HEK293 (cell line): ENCODE measurements around the gene MAFF.

Experiments used
- CTCF ChIA-PET: fragments of 350-600 bp; formaldehyde crosslinking; extraction: SDS; loops from one replicate; lab custom pipeline; 2021; ENCODE audit warnings: antibody characterized with exemption; lab: Yijun Ruan, JAX
- POLR2A ChIA-PET: fragments of 300-600 bp; formaldehyde crosslinking; extraction: SDS; loops from one replicate; lab custom pipeline; 2020; ENCODE audit warnings: antibody characterized with exemption, inconsistent platforms; lab: Yijun Ruan, JAX
- H3K27ac ChIP-seq: fragments of 200-500 bp; sonication (Bioruptor generic); 2 replicates; pipeline ENCODE4 v1.5.1; 2014; ENCODE audit warnings: low read depth, low read length, control low read depth, inconsistent platforms; ENCODE audit errors: extremely low read depth
- H3K36me3 ChIP-seq, 2 experiments: fragments of 200-500 bp in 1 of 2; sonication (Bioruptor generic) in 1 of 2; 1 replicate in 1 of 2; 2 replicates in 1 of 2; pipeline ENCODE4 v1.5.1; 2014 to 2017; ENCODE audit warnings: inconsistent platforms in 2 of 2, low read length in 2 of 2; ENCODE audit not compliant: control insufficient read depth in 2 of 2, insufficient read depth in 1 of 2
- H3K4me1 ChIP-seq: fragments of 200-500 bp; sonication (Bioruptor generic); 2 replicates; pipeline ENCODE4 v1.5.1; 2014; ENCODE audit warnings: mild to moderate bottlenecking, low read length, inconsistent platforms; ENCODE audit not compliant: control insufficient read depth, insufficient read depth
- H3K4me3 ChIP-seq: 2 replicates; pipeline ENCODE4 v1.5.1; 2011; ENCODE audit warnings: low read depth, mild to moderate bottlenecking, control low read depth, low read length, moderate library complexity
- H3K9me3 ChIP-seq: fragments of 200-500 bp; sonication (Bioruptor generic); 2 replicates; pipeline ENCODE4 v1.5.1; 2014; ENCODE audit warnings: low read depth, low read length, inconsistent platforms; ENCODE audit not compliant: control insufficient read depth, insufficient read depth
- BCL11A ChIP-seq: fragments of 450-650 bp; formaldehyde crosslinking; IDR thresholded peaks from 2 replicates; pipeline ENCODE4 v1.5.1; 2016; ENCODE audit warnings: low read depth, missing biosample characterization, missing genetic modification characterization
- BCL6B ChIP-seq: fragments of 450-650 bp; formaldehyde crosslinking; IDR thresholded peaks from 2 replicates; pipeline ENCODE4 v1.5.1; 2017; ENCODE audit warnings: missing biosample characterization, missing genetic modification characterization
- GLI4 ChIP-seq: fragments of 450-650 bp; formaldehyde crosslinking; IDR thresholded peaks from 2 replicates; pipeline ENCODE4 v1.5.1; 2016; ENCODE audit warnings: missing biosample characterization, missing genetic modification characterization
- GLIS1 ChIP-seq: fragments of 450-650 bp; formaldehyde crosslinking; IDR thresholded peaks from 2 replicates; pipeline ENCODE4 v1.5.1; 2016; ENCODE audit warnings: missing biosample characterization, missing genetic modification characterization
- GLIS2 ChIP-seq: fragments of 450-650 bp; formaldehyde crosslinking; IDR thresholded peaks from 2 replicates; pipeline ENCODE4 v1.5.1; 2016; ENCODE audit warnings: missing biosample characterization, missing genetic modification characterization
- HOXA7 ChIP-seq: sonication (generic); formaldehyde crosslinking; IDR thresholded peaks from 2 replicates; pipeline ENCODE4 v1.8.1; 2022; ENCODE audit warnings: missing genetic modification reagents, borderline replicate concordance
- IKZF3 ChIP-seq: fragments of 450-650 bp; IDR thresholded peaks from 2 replicates; pipeline ENCODE4 v1.5.0; 2018; ENCODE audit warnings: missing biosample characterization, mild to moderate bottlenecking, missing genetic modification characterization, moderate library complexity
- MEIS1 ChIP-seq: sonication (generic); formaldehyde crosslinking; IDR thresholded peaks from 2 replicates; pipeline ENCODE4 v1.8.1; 2022; ENCODE audit warnings: missing genetic modification reagents, mild to moderate bottlenecking, borderline replicate concordance
- ZBTB7A ChIP-seq: fragments of 450-650 bp; formaldehyde crosslinking; IDR thresholded peaks from 2 replicates; pipeline ENCODE4 v1.5.1; 2016; ENCODE audit warnings: low read depth, missing biosample characterization, missing genetic modification characterization
- ZEB2 ChIP-seq: fragments of 450-650 bp; formaldehyde crosslinking; IDR thresholded peaks from 2 replicates; pipeline ENCODE4 v1.5.1; 2016; ENCODE audit warnings: missing biosample characterization, missing genetic modification characterization
- ZFHX2 ChIP-seq: fragments of 450-650 bp; formaldehyde crosslinking; conservative IDR thresholded peaks from 2 replicates; pipeline ENCODE4 v1.5.1; 2016; ENCODE audit warnings: missing biosample characterization, missing genetic modification characterization
- ZNF157 ChIP-seq: fragments of 450-650 bp; formaldehyde crosslinking; IDR thresholded peaks from 2 replicates; pipeline ENCODE4 v1.5.1; 2016; ENCODE audit warnings: missing biosample characterization, missing genetic modification characterization
- ZNF266 ChIP-seq: fragments of 450-650 bp; formaldehyde crosslinking; IDR thresholded peaks from 2 replicates; pipeline ENCODE4 v1.5.1; 2016; ENCODE audit warnings: missing biosample characterization, missing genetic modification characterization, low read depth
- ZNF311 ChIP-seq: fragments of 450-650 bp; formaldehyde crosslinking; IDR thresholded peaks from 2 replicates; pipeline ENCODE4 v1.5.1; 2017; ENCODE audit warnings: missing biosample characterization, missing genetic modification characterization, borderline replicate concordance
- ZNF324 ChIP-seq: fragments of 450-650 bp; formaldehyde crosslinking; IDR thresholded peaks from 2 replicates; pipeline ENCODE4 v1.5.1; 2016; ENCODE audit warnings: missing biosample characterization, missing genetic modification characterization
- ZNF433 ChIP-seq: fragments of 450-650 bp; formaldehyde crosslinking; IDR thresholded peaks from 2 replicates; pipeline ENCODE4 v1.5.1; 2016; ENCODE audit warnings: missing biosample characterization, missing genetic modification characterization, low read depth
- ZNF48 ChIP-seq: fragments of 450-650 bp; formaldehyde crosslinking; IDR thresholded peaks from 2 replicates; pipeline ENCODE4 v1.5.1; 2016; ENCODE audit warnings: missing biosample characterization, missing genetic modification characterization
- ZNF596 ChIP-seq: fragments of 450-650 bp; IDR thresholded peaks from 2 replicates; pipeline ENCODE4 v1.5.0; 2018; ENCODE audit warnings: missing biosample characterization, mild to moderate bottlenecking, missing genetic modification characterization, moderate library complexity
- ZNF624 ChIP-seq: fragments of 450-650 bp; formaldehyde crosslinking; IDR thresholded peaks from 2 replicates; pipeline ENCODE4 v1.5.1; 2017; ENCODE audit warnings: missing biosample characterization, missing genetic modification characterization
- ZNF654 ChIP-seq: fragments of 450-650 bp; formaldehyde crosslinking; IDR thresholded peaks from 2 replicates; pipeline ENCODE4 v1.5.1; 2016; ENCODE audit warnings: low read depth, missing biosample characterization, missing genetic modification characterization
- ZNF660 ChIP-seq: fragments of 450-650 bp; IDR thresholded peaks from 2 replicates; pipeline ENCODE4 v1.5.1; 2018; ENCODE audit warnings: missing biosample characterization, mild to moderate bottlenecking, missing genetic modification characterization
- ZNF677 ChIP-seq: fragments of 450-650 bp; IDR thresholded peaks from 2 replicates; pipeline ENCODE4 v1.5.0; 2018; ENCODE audit warnings: missing biosample characterization, mild to moderate bottlenecking, missing genetic modification characterization, moderate library complexity
- ZNF777 ChIP-seq: fragments of 450-650 bp; formaldehyde crosslinking; IDR thresholded peaks from 2 replicates; pipeline ENCODE4 v1.5.1; 2017; ENCODE audit warnings: missing biosample characterization, missing genetic modification characterization, borderline replicate concordance
- ZNF791 ChIP-seq: fragments of 450-650 bp; formaldehyde crosslinking; IDR thresholded peaks from 2 replicates; pipeline ENCODE4 v1.5.1; 2016; ENCODE audit warnings: missing biosample characterization, missing genetic modification characterization
- ZSCAN23 ChIP-seq: fragments of 450-650 bp; formaldehyde crosslinking; IDR thresholded peaks from 2 replicates; pipeline ENCODE4 v1.5.1; 2016; ENCODE audit warnings: missing biosample characterization, missing genetic modification characterization
- TF ChIP-seq, protein P1 (sequence below): fragments of 450-650 bp; formaldehyde crosslinking; IDR thresholded peaks from 2 replicates; pipeline ENCODE4 v1.5.1; 2016; ENCODE audit warnings: missing biosample characterization, missing genetic modification characterization, borderline replicate concordance
- TF ChIP-seq, protein P2 (sequence below): fragments of 450-650 bp; formaldehyde crosslinking; conservative IDR thresholded peaks from 2 replicates; pipeline ENCODE4 v1.5.1; 2016; ENCODE audit warnings: low read depth, missing biosample characterization, missing genetic modification characterization
- TF ChIP-seq, protein P3 (sequence below): fragments of 450-650 bp; formaldehyde crosslinking; IDR thresholded peaks from 2 replicates; pipeline ENCODE4 v1.5.1; 2016; ENCODE audit warnings: missing biosample characterization, missing genetic modification characterization

Gene MAFF

DNA sequence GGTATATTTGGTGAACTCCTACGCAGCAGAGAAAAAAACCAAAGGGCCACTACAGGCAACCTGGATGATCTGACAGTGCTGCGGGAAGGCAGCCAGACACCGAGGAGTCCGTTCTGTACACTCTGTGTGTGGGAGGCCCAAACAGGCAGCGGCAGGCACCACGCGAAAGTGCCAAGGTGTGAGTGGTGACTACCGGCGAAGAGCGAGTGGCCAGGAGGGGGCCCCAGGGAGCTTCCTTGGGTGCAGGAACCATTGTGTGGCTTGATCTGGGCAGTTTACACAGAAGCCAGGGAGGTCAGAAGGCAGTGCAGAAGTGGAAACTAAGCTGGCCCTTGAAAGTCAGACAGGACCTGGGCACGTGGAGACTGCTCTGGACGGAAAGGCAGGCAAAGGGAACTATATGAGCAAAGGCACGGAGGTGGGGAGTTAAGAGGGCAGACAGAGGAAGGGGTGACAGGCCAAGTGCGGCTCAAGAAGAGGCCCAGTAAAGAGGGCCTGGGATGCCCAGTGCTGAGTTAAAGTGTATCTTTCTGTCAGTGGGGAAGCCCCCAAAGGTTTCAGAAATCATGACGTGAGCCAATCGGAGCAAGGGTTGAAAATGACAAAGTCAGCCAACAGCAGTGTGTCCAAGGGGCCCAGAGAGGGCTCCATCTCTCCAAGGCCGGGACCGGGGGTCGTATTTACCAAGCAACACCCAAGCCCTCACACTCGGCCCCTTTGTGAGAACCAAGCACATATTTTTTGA lies 60.4 kb downstream of the MAFF start:
- H3K4me1 ChIP-seq = peaks cover 9% of the 10 kb centered on the region
- no peak overlapping the region for H3K4me3 ChIP-seq
- H3K36me3 ChIP-seq = peaks cover 0 to 25% of the 10 kb centered on the region in 2 experiments; a peak in 2 of 3 replicates
- no peak overlapping the region for H3K27ac ChIP-seq
- H3K9me3 ChIP-seq = no peaks in the 10 kb centered on the region
- POLR2A ChIA-PET = no interaction called here
- CTCF ChIA-PET = interaction anchor here (0.6 to 1.6 kb wide), 7 partner anchors 9 to 310 kb away, joined by 3 to 5 read pairs (median 3); no protein-coding TSS in a partner anchor
- no peak for TF ChIP-seq ZNF266
- TF ChIP-seq ZNF777 (tag by site-specific recombination) = no peak
- TF ChIP-seq GLIS1 = peak; percentile 25; the same call in 1 of the 2 replicates
- TF ChIP-seq ZNF324 (tag by site-specific recombination) = no peak
- TF ChIP-seq, protein P1, sequence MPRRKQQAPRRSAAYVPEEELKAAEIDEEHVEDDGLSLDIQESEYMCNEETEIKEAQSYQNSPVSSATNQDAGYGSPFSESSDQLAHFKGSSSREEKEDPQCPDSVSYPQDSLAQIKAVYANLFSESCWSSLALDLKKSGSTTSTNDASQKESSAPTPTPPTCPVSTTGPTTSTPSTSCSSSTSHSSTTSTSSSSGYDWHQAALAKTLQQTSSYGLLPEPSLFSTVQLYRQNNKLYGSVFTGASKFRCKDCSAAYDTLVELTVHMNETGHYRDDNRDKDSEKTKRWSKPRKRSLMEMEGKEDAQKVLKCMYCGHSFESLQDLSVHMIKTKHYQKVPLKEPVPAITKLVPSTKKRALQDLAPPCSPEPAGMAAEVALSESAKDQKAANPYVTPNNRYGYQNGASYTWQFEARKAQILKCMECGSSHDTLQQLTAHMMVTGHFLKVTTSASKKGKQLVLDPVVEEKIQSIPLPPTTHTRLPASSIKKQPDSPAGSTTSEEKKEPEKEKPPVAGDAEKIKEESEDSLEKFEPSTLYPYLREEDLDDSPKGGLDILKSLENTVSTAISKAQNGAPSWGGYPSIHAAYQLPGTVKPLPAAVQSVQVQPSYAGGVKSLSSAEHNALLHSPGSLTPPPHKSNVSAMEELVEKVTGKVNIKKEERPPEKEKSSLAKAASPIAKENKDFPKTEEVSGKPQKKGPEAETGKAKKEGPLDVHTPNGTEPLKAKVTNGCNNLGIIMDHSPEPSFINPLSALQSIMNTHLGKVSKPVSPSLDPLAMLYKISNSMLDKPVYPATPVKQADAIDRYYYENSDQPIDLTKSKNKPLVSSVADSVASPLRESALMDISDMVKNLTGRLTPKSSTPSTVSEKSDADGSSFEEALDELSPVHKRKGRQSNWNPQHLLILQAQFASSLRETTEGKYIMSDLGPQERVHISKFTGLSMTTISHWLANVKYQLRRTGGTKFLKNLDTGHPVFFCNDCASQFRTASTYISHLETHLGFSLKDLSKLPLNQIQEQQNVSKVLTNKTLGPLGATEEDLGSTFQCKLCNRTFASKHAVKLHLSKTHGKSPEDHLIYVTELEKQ (tag by site-specific recombination) = no peak
- TF ChIP-seq ZNF624 (tag by site-specific recombination) = no peak
- TF ChIP-seq, protein P2, sequence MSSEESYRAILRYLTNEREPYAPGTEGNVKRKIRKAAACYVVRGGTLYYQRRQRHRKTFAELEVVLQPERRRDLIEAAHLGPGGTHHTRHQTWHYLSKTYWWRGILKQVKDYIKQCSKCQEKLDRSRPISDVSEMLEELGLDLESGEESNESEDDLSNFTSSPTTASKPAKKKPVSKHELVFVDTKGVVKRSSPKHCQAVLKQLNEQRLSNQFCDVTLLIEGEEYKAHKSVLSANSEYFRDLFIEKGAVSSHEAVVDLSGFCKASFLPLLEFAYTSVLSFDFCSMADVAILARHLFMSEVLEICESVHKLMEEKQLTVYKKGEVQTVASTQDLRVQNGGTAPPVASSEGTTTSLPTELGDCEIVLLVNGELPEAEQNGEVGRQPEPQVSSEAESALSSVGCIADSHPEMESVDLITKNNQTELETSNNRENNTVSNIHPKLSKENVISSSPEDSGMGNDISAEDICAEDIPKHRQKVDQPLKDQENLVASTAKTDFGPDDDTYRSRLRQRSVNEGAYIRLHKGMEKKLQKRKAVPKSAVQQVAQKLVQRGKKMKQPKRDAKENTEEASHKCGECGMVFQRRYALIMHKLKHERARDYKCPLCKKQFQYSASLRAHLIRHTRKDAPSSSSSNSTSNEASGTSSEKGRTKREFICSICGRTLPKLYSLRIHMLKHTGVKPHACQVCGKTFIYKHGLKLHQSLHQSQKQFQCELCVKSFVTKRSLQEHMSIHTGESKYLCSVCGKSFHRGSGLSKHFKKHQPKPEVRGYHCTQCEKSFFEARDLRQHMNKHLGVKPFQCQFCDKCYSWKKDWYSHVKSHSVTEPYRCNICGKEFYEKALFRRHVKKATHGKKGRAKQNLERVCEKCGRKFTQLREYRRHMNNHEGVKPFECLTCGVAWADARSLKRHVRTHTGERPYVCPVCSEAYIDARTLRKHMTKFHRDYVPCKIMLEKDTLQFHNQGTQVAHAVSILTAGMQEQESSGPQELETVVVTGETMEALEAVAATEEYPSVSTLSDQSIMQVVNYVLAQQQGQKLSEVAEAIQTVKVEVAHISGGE (tag by site-specific recombination) = no peak
- TF ChIP-seq GLI4 = no peak
- TF ChIP-seq, protein P3, sequence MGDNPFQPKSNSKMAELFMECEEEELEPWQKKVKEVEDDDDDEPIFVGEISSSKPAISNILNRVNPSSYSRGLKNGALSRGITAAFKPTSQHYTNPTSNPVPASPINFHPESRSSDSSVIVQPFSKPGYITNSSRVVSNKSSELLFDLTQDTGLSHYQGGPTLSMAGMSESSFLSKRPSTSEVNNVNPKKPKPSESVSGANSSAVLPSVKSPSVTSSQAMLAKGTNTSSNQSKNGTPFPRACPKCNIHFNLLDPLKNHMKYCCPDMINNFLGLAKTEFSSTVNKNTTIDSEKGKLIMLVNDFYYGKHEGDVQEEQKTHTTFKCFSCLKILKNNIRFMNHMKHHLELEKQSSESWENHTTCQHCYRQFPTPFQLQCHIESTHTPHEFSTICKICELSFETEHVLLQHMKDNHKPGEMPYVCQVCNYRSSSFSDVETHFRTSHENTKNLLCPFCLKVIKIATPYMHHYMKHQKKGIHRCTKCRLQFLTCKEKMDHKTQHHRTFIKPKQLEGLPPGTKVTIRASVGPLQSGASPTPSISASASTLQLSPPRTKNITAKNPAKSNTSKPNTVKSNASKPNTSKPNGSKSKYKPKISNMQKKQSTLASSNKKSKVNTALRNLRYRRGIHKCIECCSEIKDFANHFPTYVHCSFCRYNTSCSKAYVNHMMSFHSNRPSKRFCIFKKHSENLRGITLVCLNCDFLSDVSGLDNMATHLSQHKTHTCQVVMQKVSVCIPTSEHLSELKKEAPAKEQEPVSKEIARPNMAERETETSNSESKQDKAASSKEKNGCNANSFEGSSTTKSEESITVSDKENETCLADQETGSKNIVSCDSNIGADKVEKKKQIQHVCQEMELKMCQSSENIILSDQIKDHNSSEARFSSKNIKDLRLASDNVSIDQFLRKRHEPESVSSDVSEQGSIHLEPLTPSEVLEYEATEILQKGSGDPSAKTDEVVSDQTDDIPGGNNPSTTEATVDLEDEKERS (tag by site-specific recombination) = no peak
- no peak for TF ChIP-seq ZNF311 (tag by site-specific recombination)
- no peak for TF ChIP-seq ZEB2
- no peak for TF ChIP-seq HOXA7 (CRISPR knock-in tag)
- TF ChIP-seq ZNF791 (tag by site-specific recombination) = no peak
- TF ChIP-seq ZNF677 (tag by site-specific recombination) = no peak
- TF ChIP-seq ZNF433 (tag by site-specific recombination) = no peak
- no peak for TF ChIP-seq GLIS2
- no peak for TF ChIP-seq ZNF660 (tag by site-specific recombination)
- peak; percentile 33; the same call in 1 of the 2 replicates for TF ChIP-seq ZFHX2
- TF ChIP-seq ZBTB7A = no peak
- TF ChIP-seq ZNF654 = peak; percentile 46
- no peak for TF ChIP-seq MEIS1 (CRISPR knock-in tag)
- TF ChIP-seq ZSCAN23 = no peak
- no peak for TF ChIP-seq BCL11A (tag by site-specific recombination)
- no peak for TF ChIP-seq ZNF157 (tag by site-specific recombination)
- TF ChIP-seq ZNF596 (tag by site-specific recombination) = no peak
- TF ChIP-seq ZNF48 (tag by site-specific recombination) = no peak
- TF ChIP-seq BCL6B (tag by site-specific recombination) = no peak
- no peak for TF ChIP-seq IKZF3 (tag by site-specific recombination)
